GM18511 (cell line): ENCODE measurements around the gene RPL41.
A peak's percentile ranks its signal among the peaks of the same experiment; 100 is the strongest.
"Not testable (repeated sequence)": the region's sequence is repeated elsewhere in the genome, so short reads cannot be mapped to it uniquely, and the experiment has no call there.

Experiments
- ATAC-seq: cut with Tn5 transposase; IDR thresholded peaks from one replicate; pipeline ENCODE4 v1.9.1; 2021; ENCODE audit warnings: mild to moderate bottlenecking, moderate library complexity; ENCODE audit not compliant: unreplicated experiment

Gene RPL41

DNA sequence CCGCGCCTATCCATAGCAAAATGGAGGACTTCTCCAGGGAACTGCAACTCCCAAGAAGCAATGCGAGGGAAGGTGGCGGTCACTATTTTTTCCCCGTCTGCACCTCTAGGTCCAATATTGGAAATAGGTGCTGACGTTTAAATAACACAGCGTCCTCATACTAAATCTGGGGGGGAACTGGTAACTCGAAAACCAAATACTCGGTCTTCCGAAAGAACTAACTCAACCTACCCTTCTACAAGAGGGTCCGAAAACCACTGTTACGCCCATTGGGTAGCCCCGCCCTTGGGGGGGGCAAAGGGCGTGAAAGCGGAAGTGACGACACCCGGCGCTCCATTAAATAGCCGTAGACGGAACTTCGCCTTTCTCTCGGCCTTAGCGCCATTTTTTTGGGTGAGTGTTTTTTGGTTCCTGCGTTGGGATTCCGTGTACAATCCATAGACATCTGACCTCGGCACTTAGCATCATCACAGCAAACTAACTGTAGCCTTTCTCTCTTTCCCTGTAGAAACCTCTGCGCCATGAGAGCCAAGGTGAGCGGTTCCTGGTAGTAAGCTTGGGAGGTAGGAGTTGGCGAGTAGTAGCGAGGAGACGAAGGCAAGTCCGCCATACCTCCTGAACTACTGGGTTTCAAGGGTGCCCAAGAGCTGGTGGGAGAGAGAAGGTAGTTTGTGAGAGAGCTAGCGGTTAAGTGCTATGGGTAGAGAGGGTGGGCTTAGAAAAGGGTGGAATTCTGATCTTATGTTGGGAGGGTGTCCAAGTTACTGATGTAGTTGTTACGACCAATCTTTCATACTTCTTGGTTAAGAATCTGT is at the start of gene RPL41:
RPL41 (plus strand) TSS at position 367 of the 815 bp plus-strand sequence.
- peak; percentile 51 for ATAC-seq

DNA sequence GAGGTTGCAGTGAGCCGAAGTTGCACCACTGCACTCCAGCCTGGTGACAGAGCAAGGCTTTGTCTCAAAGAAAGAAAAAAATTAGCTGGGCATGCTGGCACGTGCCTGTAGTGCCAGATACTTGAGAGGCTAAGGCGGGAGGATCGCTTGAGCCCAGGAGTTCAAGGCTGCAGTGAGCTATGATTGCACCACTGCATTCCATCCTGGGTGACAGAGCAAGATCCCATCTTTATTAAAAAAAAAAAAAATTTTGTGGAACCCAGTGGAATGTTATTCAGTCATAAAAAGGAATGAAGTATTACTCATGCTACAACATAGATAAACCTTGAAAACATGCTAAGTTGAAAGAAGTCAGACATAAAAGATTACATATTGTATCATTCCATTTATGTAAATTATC is 44.8 kb upstream of the RPL41 start:
- ATAC-seq: no peak

DNA sequence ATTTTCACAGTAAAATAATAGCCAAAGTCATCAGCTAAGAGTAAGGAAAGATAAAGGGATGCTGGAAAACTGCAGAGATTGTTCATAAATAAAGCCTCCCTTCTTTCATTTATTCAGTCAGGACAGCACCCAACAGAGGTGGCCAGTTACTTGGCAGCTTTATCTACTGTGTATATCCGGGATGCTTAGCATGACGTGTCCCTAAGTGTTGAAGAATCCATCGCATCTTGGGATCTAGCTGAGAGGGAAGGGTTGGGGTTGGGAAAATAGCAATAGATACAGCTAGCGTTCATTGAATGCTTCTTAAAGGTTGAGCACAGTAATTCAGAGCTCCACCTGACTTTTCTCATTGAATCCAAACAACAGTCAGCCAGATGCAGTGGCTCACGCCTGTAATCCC is 42.0 kb upstream of the RPL41 start:
- ATAC-seq: no peak

DNA sequence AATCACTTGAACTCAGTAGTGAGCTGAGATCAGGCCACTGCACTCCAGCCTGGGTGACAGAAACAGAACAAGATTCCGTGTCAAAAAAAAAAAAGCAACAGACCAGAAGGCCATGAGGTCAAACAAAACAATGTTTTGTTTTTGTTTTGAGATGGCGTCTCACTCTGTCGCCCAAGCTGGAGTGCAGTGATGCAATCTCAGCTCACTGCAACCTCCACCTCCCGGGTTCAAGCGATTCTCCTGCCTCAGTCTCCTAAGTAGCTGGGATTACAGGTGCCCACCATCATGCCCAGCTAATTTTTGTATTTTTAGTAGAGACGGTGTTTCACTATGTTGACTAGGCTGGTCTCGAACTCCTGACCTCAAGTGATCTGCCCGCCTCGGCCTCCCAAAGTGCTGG is 38.5 kb upstream of the RPL41 start:
- not testable (repeated sequence) for ATAC-seq

DNA sequence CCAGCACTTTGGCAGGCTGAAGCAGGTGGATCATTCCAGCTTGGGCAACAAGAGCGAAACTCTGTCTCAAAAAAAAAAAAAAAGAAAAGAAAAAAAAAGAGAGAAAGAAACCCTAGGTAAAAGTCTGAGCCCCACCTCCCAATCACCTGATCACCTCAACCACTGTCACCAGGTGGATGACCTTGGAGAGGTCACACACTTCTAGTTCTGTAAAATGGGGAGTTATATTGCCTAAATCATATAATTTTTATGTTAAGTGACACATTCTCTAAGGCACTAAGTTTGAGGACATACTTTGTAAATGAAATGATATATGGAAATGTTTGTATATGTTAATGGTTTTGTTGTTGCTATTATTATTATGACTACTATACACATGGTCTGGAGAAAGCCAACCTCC is 38.0 kb upstream of the RPL41 start:
- ATAC-seq: no peak

DNA sequence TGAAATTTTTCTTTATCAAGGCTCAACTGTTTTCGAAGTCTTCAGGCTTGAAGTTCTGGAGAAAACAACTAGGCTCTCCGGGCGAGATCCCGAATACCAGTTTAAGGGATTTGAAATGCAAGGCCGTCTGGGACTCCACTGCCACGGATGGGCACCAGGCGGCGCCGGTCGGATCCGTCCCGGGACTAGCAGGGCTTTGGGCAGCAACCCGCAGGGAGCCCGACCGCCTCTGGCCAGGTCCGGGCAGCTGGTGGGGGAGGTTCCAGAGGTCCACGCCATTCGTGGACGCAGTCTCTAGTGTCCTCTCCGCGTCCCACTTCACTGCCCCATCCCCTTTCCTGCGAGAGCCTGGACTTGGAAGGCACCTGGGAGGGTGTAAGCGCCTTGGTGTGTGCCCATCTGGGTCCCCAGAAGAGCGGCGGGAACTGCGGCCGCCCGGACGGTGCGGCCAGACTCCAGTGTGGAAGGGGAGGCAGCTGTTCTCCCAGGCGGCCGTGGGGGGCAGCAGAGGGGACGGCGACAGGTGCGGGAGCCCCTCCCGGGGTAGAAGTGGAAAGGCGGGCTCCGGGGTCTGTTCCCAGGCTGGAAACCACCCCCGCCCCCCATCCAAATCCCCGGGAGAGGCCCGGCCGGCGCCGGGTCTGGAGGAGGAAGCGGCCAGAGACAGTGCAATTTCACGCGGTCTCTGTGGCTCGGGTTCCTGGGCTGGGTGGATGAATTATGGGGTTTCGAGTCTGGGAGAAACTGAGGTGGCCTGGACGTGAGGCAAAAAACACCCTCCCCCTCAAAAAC is 37.3 kb upstream of the RPL41 start:
- peak; percentile 70 for ATAC-seq

DNA sequence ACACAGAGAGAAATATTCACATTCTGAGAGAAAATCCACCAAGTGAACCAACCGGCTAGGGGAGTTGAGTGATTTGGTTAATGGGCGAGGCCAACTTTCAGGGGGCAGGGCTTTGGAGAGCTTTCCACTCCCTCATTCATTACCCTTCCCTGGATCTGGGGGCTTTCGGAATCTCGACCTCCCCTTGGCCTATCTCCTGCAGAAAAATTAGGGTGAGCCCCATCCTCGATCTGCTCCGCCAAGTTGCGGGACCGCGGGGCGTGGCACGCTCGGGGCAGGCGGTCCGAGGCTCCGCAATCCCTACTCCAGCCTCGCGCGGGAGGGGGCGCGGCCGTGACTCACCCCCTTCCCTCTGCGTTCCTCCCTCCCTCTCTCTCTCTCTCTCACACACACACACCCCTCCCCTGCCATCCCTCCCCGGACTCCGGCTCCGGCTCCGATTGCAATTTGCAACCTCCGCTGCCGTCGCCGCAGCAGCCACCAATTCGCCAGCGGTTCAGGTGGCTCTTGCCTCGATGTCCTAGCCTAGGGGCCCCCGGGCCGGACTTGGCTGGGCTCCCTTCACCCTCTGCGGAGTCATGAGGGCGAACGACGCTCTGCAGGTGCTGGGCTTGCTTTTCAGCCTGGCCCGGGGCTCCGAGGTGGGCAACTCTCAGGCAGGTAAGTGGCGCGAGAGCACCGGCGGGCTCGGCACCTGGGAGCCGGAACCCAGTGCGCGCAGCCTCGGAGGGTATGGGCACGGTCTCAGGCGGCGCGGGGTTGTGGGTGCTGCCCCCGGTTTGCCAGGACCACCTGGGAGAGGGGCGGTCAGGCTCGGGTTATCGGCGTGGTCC is 36.5 kb upstream of the RPL41 start, which contains the start of gene ERBB3:
ERBB3 (plus strand) TSS at position 443 of the 833 bp plus-strand sequence; CDS start at position 579, 136 bp downstream.
- peak; percentile 43 for ATAC-seq

DNA sequence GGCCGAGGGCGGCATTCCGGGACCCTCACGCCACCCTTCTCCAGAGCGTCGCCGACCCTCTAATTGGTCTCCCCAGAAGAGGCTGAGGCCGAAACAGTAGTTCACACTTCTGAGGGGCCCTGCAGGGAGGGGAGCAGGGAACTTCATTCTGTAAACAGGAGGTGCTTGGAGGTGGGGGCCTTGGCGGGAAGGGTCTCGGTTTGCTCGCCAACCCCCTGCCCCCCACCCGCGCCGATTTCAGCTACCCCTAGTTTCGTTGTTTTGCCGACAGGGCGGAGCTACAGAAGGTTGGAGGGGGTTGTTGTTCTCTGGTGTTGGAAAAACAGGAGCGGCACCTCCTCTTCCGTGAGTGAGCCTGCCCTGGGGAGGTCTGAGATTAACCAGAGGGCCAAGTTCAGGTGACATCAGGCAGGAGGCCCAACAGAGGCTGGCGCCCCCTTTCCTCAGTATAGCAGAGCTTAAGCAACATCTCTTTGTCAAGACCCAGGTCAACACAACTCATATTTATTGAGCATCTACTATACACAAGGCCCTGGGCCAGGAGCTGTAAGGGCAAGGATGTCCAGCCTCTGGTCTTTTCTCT is 35.8 kb upstream of the RPL41 start:
- ATAC-seq: no peak

DNA sequence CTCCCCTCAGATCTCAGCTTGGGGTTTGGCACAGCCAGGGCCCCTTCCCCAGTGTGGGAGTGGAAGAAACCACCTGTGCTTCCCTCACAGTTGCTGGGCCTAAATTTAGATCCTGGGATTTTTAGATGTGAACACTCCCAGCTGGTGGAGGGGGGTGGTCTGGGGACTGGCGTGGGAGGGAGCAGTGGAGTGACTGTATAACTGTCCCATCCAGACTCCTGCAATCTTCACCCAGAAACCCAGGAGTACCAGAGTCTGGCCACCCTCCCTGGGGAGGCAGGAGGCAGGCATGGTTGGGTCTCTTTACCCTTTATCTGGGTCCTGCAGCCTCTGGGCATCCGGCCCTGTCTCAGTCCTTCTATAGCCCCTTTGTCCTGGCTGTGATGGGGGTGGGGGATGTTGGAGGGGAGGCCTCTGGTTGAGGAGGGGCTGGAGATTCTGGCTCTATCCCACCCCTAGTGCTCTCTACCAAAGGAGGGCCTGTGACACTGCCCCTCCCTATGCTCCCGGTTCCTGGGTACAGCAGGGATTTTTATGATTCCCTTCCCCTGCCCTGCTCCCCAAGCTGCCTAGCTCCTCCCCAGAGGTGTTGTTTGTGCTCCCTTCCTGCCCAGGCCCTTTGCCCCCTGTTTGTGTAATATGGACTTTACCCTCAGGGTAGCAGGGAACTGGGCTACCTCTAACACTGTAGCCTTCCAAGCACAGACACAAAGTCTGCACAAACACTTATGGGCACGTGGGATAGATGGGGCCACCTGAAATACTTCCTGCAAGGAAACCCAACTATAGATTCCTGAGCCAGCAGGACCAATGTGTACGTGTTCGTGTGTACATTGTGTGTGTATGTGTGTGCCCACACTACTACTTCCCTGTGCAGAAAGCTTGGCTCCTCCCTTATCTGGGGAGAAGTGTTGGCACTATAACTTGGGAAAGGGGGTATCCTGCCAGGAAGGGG is 34.8 kb upstream of the RPL41 start:
- no peak for ATAC-seq

DNA sequence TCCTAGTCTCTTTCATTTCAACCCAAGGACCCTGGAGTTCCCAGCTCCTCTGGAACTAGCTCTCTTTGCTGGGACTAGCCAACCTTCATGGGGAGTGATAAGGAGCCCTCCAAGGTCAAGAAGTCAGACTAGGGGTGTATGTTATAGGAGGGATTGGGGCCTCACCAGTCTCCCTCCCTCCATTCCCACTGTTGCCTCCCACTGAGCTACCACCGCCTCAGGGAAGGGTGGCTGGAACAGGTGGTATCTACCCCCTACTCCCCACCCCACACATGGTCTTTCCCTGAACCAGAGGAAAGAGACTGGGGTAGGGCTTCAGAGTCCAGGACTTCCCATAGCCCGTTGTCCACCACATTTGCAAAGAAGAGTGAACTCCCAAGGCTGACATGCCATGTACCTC is 34.1 kb upstream of the RPL41 start:
- ATAC-seq: no peak

DNA sequence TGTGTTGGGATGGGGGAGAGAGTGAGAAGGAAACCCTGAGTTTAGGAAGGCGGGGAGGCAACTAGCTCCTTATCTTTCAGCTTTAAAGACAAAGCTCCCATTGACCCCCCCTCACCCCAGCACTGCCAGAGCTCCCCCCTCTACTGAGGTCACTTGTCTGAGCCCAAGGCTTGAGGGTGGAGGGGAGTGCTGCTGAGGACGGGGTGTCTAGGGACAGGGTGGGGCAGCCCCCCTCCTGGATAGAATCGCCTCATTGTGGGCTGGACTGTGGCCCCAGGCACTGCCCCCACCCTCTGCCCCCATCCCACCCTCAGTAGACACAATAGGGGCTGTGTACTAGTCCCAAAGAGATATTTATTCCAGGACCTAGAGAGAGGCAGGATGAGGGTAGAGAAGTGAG is 33.5 kb upstream of the RPL41 start:
- no peak for ATAC-seq

DNA sequence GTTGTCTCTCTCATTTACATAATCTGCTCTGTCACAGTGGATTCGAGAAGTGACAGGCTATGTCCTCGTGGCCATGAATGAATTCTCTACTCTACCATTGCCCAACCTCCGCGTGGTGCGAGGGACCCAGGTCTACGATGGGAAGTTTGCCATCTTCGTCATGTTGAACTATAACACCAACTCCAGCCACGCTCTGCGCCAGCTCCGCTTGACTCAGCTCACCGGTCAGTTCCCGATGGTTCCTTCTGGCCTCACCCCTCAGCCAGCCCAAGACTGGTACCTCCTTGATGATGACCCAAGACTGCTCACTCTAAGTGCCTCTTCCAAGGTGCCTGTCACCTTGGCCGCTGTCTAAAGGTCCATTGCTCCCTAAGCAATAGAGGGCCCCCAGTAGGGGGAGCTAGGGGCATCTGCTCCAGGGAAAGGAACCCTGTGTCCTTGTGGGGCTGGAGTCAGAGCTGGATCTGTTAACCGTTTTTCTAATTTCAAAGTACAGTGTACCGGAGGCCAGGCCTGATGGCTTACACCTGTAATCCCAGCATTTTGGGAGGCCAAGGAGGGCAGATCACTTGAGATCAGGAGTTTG is 31.4 kb upstream of the RPL41 start:
- ATAC-seq: no peak

DNA sequence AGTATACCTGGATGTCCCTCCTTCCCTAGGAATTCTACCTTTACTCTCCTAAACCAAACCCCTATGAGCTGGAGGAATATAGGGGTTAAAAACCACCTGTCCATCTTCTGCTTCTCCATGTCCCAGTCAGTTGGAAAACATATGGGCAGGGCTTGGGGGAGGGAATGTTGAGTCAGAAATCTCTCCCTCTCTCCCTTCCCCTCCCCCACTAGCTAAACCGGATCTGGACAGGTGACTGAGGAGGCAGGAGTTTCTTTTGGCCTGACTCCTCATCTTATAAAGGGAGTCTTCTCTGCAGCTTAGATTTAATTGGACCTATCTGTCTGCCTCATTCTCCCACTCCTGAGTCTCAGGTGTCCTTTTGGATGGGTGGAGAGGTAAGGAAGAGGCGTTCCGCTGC is 30.3 kb upstream of the RPL41 start:
- no peak for ATAC-seq

DNA sequence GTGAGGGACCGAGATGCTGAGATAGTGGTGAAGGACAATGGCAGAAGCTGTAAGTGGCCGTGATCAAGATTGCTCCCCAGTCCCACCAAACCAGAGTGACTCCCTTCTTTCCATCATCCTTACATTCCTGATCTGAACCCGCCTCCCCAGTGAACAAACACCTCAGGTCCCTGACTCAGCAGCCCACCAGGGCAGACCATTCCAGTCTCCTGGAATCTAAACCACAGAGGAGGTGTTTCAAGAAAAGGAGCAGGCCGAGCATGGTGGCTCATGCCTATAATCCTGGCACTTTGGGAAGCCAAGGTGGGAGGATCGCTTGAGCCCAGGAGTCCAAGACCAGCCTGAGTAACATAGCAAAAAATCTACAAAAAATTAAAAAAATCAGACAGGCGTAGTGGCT is 29.8 kb upstream of the RPL41 start:
- no peak for ATAC-seq

DNA sequence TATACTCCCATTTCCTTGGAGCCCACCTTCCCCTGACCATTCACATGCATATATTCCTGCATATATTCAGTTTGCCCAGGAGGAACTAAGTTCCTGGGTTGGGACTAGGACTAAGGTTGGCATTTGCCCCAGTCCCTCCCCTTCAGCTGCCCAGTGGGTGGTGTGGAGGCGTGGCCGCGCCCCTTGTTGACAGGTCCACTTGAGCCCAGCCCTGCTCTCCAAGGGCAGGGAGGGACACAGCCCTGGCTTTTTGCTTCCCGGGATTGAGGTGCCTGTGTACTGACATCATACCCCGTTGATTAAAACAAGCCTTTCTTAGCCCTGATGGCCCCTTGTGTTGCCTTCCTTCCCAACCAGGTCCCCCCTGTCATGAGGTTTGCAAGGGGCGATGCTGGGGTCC is 29.2 kb upstream of the RPL41 start:
- no peak for ATAC-seq

DNA sequence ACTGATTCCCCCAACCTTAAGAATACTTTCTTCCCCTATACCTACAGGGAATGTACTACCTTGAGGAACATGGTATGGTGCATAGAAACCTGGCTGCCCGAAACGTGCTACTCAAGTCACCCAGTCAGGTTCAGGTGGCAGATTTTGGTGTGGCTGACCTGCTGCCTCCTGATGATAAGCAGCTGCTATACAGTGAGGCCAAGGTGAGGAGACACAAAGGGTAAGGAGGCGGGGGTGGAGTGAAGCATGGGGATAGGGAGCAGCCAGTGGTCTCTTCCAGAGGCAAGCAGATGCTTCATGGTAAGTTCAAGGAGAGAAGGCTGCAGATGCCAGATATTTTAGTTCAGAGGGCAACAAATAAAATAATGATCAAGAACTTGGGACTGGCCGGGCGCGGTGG is 18.7 kb upstream of the RPL41 start:
- no peak for ATAC-seq

DNA sequence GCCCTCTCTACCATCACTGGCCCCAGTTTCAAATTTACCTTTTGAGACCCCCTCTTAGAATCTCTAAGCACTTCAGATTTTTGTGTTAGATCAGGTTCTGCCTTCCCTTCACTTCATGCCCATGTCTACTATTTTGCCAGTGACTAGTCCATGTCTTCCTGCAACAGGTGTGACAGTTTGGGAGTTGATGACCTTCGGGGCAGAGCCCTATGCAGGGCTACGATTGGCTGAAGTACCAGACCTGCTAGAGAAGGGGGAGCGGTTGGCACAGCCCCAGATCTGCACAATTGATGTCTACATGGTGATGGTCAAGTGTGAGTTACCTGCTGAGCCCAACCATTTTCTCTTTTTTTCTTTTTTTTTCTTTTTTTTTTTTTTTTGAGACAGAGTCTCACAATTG is 17.8 kb upstream of the RPL41 start:
- no peak for ATAC-seq

DNA sequence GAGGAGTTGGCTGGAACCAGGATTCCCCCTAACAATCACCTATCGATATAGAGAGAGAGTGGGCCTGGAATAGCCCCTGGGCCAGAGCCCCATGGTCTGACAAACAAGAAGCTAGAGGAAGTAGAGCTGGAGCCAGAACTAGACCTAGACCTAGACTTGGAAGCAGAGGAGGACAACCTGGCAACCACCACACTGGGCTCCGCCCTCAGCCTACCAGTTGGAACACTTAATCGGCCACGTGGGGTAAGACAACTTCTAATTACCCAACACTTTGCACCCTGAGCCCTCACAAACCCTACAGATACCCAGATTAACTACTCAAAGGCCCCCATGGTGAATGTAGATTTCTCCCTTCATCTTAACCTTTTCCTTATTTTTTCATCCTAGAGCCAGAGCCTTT is 16.6 kb upstream of the RPL41 start:
- no peak for ATAC-seq

DNA sequence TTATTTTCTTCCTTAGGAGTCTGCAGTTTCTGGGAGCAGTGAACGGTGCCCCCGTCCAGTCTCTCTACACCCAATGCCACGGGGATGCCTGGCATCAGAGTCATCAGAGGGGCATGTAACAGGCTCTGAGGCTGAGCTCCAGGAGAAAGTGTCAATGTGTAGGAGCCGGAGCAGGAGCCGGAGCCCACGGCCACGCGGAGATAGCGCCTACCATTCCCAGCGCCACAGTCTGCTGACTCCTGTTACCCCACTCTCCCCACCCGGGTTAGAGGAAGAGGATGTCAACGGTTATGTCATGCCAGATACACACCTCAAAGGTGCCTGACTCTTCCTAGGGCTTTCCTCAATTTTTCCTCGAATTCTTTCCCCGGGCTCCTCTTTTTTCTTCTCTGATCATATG is 15.4 kb upstream of the RPL41 start:
- ATAC-seq: no peak
